Inflammatory macrophage (primary cell): Measurements from ENCODE around the gene GDAP1L1.
"Not testable (repeated sequence)": the region's sequence is repeated elsewhere in the genome, so short reads cannot be mapped to it uniquely, and the experiment has no call there.

Experiments used
- DNase-seq, 2 donors: peaks; one replicate each; pipeline ENCODE4 v3.0.0-alpha.2; 2020 to 2022

GDAP1L1 gene

DNA sequence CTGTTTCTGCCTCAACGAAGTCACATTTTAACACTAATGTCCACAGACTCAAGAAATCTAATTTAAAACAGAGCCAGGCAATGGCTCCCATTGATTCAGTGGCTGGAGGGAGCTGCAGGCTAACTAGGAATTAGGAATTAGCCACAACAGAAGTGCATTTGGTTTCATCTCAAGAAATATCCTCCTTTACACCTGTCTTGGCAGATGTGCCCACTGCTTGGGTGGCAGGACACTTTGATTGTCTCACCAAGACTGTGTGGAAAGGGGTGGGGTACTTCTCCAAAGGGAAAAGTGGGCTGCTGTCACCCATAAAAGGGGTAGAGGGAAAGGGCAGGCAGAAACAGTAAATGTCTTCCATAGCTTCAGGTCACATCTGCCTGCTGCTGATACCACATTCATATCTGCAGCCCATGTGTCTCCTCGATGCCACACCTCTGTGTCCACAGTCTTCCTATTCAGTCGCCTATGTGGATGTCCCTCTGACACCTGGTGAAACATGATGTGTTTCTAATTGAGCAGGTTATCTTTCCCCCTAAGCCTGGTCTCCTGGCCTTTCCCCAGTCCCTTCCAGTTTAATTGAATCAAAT, 25.6 kb upstream of the GDAP1L1 start:
- DNase-seq = no peak

DNA sequence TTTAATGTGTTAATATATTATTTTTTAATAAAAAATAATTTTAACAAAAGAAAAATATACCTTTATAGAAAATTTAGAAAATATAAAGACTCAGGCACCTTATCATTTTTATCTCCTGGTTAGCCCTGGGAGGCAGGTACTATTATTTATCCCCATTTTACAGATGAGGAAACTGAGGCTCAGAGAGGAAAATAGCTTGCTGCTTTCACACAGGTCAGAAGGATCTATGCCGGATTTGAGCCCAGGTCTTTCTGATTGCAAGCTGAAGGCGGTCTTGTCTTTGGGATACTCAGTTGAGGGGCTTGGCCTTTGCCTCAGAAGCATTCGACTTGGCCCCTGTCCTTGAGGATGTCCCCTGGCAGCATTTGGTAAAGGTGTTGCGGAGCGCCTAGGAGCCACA, 25.1 kb upstream of the GDAP1L1 start:
- no peak for DNase-seq

- no peak for DNase-seq
Observed at GRCh38 chr20:44222633-44223368, 24.3 kb upstream of the GDAP1L1 start.

DNA sequence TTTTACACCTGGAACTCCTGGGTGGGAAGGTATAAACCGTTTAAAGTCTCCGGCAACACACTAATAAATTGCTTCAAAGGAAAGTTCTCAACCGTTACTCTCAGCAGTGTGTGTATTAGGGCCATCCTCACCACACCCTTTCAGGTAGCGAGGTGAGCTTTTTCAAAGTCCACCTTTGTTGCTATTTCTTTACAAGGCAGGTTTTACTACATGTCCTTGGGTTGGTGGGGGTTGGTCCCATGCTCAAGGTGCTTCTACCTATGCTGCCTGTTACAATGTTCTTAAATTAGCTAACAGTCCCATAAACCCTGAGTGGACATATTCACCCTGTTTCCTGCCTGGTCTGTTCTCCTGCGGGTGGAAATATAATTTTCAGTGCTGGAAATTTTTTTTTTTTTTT, 23.4 kb upstream of the GDAP1L1 start:
- no peak for DNase-seq

GRCh38 chr20:44224637-44225036, 22.5 kb upstream of the GDAP1L1 start:
- no peak for DNase-seq

DNA sequence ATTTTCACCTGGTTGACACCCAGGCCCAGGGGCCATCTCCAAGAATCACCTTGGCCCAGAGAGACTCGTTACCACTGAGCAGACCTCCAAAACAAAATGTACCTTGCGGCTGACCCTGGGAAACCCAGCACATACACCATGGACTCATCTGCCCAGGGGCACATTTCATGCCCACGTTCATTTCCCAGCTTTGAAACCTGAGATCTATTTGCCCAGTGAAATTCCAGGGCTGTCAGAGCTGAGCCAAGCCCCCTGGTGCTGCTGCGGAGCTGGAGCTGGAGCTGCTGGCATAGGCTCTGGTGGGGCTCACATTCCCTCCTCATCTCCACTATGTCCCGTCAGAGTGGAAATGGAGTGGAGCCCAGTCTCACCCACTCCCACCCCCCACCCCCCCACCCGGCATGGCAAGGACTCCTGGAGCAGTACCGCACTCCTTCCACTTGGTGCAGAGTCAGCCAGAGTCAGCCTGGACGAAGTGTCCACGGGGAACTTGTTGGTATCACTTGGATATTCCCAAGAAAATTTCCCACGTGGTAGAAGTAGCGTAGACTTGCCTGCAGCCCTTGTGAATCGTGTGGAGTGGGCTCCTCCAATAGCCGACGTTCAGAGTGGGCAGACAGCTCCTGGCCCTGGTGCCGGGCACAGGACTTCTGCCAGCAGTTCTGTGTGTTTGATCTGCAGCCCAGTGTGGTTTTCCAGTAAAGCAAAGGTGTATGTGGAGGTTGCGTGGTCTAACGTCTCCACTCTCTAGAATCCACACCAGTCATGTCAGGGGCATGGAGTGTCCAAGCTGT, 18.4 kb upstream of the GDAP1L1 start:
- no peak for DNase-seq

DNA sequence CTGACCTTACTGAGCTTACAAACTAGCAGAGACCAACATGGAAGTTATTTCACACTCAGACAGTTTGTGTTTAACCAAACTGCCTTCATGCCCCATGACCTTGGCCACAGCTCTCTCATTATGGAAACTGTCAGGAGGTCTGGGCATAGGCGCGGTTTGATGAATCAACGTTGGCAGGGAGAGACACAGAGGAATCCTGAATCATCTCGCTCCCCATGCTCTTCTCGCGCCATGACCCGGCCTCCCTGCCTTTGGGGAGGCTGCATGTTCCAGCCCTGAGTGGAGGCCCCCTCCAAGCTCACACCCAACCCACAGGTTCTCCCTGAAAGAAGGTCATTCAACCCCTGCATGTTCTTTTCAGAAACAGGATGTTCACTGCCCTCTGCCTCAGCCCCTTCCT, 15.9 kb upstream of the GDAP1L1 start:
- DNase-seq = no peak

DNA sequence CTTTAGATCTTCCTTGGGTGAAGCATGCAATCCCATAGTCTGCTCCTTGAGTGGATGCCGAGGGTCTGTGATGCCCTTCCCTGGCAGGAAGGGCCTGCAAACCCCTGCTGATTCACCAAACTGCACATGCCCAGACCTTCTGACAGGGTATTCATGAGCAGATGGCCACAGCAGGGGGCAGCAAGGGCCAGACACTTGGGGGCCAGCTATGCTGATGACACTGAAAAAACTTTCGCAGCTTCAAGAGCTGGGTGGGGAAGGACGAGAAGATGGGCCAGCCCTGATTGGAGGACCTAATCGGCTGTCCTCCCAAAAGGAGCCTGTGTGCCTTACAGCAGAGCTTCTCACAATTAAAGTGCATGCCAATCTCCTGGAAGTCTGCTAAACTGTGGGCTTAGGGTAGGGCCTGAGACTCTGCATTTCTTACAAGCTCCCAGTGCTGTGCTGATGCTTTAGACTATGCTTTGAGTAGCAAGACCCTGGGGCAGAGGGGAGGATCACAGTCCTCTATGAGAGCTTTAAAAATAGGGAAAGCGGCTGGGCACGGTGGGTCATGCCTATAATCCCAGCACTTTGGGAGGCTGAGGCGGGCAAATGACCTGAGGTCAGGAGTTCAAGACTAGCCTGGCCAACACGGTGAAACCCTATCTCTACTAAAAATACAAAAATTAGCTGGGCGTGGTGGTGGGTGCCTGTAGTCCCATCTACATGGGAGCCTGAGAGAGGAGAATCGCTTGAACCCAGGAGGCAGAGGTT, 15.2 kb upstream of the GDAP1L1 start:
- no peak for DNase-seq

- not testable (repeated sequence) for DNase-seq
Observed at GRCh38 chr20:44232469-44232856, 14.6 kb upstream of the GDAP1L1 start.

- DNase-seq = no peak
Observed at GRCh38 chr20:44233436-44234016, 13.6 kb upstream of the GDAP1L1 start.

DNA sequence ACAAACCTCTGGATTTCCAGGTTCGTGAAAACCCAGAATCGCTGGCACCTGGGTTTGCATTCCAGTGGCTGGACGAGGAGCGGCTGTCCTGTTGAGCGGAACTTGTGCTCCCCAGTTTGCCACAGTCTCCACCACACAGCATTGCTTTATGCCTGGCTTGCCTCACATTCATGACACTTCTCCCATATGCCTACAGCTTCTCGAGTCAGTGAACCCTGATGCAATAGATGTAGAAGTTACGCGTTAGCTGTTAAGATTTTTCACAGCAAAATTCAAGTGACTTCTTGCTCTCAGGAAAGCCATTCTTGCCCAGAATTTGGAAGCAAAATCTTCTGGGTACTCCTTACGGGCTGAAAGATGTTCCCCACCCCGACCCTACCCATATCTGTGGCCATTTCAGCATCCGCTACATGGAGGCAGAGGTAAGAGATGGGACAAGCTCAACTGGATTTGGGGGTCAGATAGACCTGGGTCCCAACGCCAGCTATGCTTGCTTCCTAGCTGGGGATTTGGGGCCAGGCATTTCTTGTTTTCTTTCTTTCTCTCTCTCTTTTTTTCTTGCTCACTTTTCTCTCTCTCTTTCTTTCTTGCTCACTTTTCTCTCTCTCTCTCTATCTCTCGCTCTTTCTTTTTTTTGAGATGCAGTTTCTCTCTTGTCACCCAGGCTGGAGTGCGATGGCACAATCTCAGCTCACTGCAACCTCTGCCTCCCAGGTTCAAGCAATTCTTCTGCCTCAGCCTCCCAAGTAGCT, 12.4 kb upstream of the GDAP1L1 start:
- DNase-seq = peak in 1 of 2 donors; percentile 22

DNA sequence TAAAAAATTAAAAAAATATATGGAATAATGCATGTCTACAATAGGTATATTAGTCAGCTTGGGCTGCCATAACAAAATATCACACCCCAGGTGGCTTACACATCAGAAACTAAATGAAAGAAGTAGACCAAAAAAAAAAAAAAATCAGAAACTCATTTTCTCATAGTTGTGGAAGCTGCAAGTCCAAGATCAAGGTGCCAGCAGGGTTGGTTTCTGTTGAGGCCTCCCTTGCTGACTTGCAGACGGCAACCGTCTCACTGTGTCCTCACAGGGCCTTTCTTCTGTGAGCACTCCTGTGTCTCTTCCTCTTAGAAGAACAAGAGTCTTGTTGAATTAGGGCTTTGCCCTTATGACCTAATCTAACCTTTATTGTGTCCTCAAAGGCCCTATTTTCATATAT, 11.4 kb upstream of the GDAP1L1 start:
- DNase-seq = no peak

DNA sequence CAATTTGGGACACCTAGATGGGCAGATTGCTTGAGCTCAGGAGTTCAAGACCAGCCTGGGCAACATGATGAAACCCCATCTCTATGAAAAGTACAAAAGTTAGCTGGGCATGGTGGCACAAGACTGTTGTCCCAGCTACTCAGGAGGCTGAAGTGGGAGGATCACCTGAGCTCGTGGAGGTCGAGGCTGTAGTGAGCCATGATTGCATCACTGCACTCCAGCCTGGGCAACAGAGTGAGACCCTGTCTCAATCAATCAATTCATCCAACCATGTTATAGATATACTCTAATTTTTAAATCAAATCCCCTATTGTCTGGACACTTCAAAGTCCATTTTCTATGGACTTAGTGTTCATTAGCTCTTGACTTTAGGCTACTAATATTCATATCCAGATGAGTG, 10.3 kb upstream of the GDAP1L1 start:
- DNase-seq = not testable (repeated sequence)

GRCh38 chr20:44241796-44242195, 5.3 kb upstream of the GDAP1L1 start:
- no peak for DNase-seq

DNA sequence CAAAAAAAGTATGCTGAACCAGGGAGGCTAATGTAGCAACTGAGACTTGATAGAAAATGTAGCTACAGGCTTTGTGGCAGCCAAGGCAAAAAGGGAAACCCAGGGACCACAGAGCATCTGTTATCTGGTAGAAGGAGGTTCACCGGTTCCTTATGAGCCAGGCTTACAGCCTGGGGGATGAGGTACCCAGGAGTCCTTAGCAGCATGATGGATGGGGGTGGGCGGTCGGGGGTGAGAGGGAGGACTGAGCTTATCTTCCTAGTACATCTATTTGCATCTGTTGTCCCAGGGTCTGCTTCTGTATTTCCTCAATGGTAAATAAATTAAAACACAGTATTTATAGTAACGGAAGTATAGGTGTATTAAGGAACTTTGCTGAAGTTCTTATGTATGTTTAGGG, 1.1 kb upstream of the GDAP1L1 start:
- no peak for DNase-seq

DNA sequence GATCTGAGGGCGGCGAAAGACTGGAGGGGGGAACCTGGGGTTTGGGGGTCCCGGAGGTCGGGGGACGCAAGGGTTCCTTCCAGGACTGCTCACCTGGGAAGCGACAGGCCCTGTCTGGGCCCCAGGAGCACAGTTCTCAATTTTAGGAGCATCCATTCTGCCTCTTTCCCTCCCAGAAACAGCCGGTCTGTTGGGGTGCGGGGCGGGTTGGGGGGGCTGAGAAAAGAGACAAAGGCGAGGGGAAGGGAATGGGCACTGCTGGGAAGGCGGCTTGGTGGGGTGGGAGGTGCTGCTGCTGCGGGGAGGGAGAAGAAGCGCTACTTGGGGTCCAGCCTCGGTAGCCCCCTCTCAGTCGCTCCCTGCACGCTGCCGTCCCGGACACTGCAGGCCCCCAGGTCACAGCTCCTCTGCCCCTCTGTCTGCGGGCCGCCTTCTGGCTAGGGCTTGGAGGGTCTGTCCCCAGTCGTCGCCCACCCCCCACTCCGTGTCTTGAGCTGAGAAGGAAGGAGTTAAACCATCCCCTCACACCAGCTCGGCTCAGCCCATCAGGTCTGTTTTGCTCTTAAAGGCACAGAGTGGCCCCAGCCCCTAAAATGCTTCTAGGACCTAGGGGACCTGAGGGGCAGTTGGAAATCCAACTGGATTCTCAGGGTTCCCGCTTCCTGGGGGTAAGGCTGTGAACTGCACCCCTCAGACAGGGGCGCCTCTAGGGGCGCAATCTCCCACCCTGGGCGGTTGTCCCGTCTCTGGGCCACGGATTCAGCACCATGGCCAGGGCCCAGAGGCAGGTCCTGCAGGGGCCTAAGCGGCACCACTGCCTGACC, 690 bp downstream of the GDAP1L1 start:
- DNase-seq = peak in 1 of 2 donors; percentile 4

DNA sequence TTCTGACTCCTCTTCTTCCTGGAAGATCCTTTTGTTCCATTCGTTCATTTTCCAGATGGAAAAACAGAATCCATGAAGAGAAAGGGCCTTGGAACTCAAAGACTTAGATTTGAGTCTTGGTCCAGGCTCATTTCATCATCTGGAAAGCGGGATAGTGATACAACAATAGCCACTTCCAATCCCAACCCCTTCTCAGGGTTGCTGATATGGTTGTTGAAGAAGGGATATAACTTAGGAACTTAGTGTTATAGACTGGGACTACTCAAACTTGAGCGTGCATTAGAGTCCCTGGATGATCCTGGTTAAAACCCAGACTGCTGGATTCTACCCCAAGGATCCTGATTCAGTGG, 1.3 kb downstream of the GDAP1L1 start:
- DNase-seq = no peak

DNA sequence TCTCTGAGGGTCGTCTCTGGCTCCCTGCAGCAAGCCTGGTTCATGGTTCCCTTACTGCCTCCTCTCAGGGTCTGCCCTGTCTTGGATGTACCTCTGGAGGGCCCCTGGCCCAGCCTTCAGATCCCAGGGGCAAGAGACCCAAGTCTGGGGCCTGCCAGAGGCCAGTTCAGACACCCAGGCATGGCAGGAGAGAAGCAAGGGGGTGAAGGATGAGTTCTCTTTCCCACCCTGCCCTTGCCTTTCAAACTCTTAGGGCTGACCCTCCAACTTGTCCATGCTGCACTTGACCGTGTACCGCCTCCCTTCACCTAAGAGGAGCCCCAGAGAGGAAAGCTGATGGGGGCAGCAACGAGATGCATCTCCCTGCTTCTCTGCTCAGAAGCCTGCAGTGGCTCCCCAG, 4.2 kb downstream of the GDAP1L1 start:
- DNase-seq = no peak

DNA sequence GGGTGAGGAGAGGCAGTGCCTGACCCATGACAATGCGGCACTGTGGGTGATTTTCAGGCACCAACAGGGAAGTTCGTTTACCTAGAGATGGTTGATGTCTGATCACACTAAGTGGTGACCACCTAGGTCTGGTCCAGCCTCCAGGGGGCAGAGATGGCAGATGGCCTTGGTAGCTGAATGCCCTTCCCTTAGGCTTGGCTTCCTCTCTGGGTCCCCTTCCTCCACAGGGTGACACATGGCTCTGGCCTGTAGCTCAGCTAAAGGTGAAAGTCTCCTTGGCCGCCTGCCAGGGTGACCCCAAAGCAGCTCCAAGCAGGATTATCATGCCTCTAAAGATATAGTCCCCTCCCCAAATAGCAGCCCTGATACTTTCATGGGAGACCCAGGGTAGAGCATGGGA, 6.4 kb downstream of the GDAP1L1 start:
- no peak for DNase-seq

- DNase-seq = no peak
Observed at GRCh38 chr20:44254073-44254472, 7.0 kb downstream of the GDAP1L1 start.

GRCh38 chr20:44255942-44256341, 8.8 kb downstream of the GDAP1L1 start:
- no peak for DNase-seq
